Endothelial cell of umbilical vein (primary cell): ENCODE measurements around the gene CTSH. TPM values are rescaled to one million over a fixed set of nuclear protein-coding genes. Genes with fewer than 3 reads are reported as not detected.

Experiments
- BruUV-seq: library from RNA; stranded (reverse); fragments of 400-500 nt; replicated peaks from 2 replicates; lab custom pipeline; 2021; lab: Mats Ljungman, UMichigan
- CTCF ChIA-PET: fragments of 300-600, 350-600 bp; sonication (Branson Sonifier 250); formaldehyde crosslinking; loops from one replicate; lab custom pipeline; 2021; ENCODE audit warnings: antibody characterized with exemption, inconsistent platforms; lab: Charles Lee
- POLR2A ChIA-PET: fragments of 300-600, 350-600 bp; sonication (Branson Sonifier 250); formaldehyde crosslinking; loops from one replicate; lab custom pipeline; 2021; ENCODE audit warnings: antibody characterized with exemption, inconsistent platforms; lab: Charles Lee
- DNase-seq: peaks from one replicate; pipeline ENCODE4 v3.0.0-alpha.2; 2011; ENCODE audit warnings: low read depth, low spot score
- FAIRE-seq: peaks from 2 replicates; lab custom pipeline; 2011; peaks lifted over from hg19 to GRCh38; lab: Jason Lieb, UNC
- H2AFZ ChIP-seq: 2 replicates; pipeline ENCODE4 v1.6.0; 2012; ENCODE audit warnings: low read depth, low read length, control low read depth, inconsistent platforms
- H3K27ac ChIP-seq: 2 replicates; pipeline ENCODE4 v1.5.1; 2011; ENCODE audit warnings: low read depth, mild to moderate bottlenecking, control low read depth, low read length, moderate library complexity; ENCODE audit not compliant: insufficient read depth
- H3K27me3 ChIP-seq, 2 experiments: 2 replicates each; pipeline versions ENCODE4 v1.6.0 to v1.6.1; 2011; ENCODE audit warnings: low read length in 2 of 2, mixed read lengths in 1 of 2; ENCODE audit not compliant: control insufficient read depth in 2 of 2, insufficient read depth in 2 of 2
- H3K36me3 ChIP-seq, 2 experiments: 2 replicates in 1 of 2; 3 replicates in 1 of 2; pipeline ENCODE4 v1.5.1; 2011; ENCODE audit warnings: low read length in 2 of 2, mild to moderate bottlenecking in 1 of 2, moderate library complexity in 1 of 2; ENCODE audit not compliant: control insufficient read depth in 2 of 2, insufficient read depth in 2 of 2; ENCODE audit errors: extremely low read depth in 1 of 2
- H3K4me1 ChIP-seq: 3 replicates; pipeline ENCODE4 v1.5.1; 2011; ENCODE audit warnings: mild to moderate bottlenecking, low read length; ENCODE audit not compliant: control insufficient read depth, insufficient read depth; ENCODE audit errors: extremely low read depth
- H3K4me2 ChIP-seq: 2 replicates; pipeline ENCODE4 v1.6.1; 2011; ENCODE audit warnings: low read length, control low read depth, mixed read lengths; ENCODE audit not compliant: insufficient read depth
- H3K4me3 ChIP-seq, 3 experiments: fragments of 200-600 bp in 1 of 3; sonication (generic), shearing (Covaris generic) in 1 of 3; replicated peaks in 1 of 3; 2 replicates each; pipeline ENCODE4 v1.5.1; 2011 to 2016; ENCODE audit warnings: control low read depth in 3 of 3, low read length in 3 of 3, mild to moderate bottlenecking in 2 of 3, inconsistent platforms in 1 of 3, low read depth in 1 of 3, moderate library complexity in 1 of 3; ENCODE audit not compliant: insufficient read depth in 1 of 3
- H3K79me2 ChIP-seq: 2 replicates; pipeline ENCODE4 v1.6.0; 2012; ENCODE audit warnings: low read length, inconsistent platforms; ENCODE audit not compliant: control insufficient read depth, insufficient read depth
- H3K9ac ChIP-seq: replicated peaks from 2 replicates; pipeline ENCODE3; 2011; ENCODE audit warnings: low read length, control low read depth; ENCODE audit not compliant: insufficient read depth; ENCODE audit errors: extremely low read depth
- H3K9me1 ChIP-seq: replicated peaks from 3 replicates; pipeline ENCODE4 v1.6.0; 2011; ENCODE audit warnings: mild to moderate bottlenecking, low read length; ENCODE audit not compliant: control insufficient read depth, insufficient read depth; ENCODE audit errors: extremely low read depth
- H3K9me3 ChIP-seq: replicated peaks from 2 replicates; pipeline ENCODE4 v1.5.1; 2012; ENCODE audit warnings: low read length, inconsistent platforms; ENCODE audit not compliant: control insufficient read depth, insufficient read depth
- H4K20me1 ChIP-seq: replicated peaks from 2 replicates; pipeline ENCODE3; 2011; ENCODE audit warnings: mild to moderate bottlenecking, low read length; ENCODE audit not compliant: control insufficient read depth, insufficient read depth; ENCODE audit errors: extremely low read depth
- EZH2 ChIP-seq: IDR thresholded peaks from 2 replicates; pipeline ENCODE4 v1.6.1; 2012; ENCODE audit warnings: borderline replicate concordance, low read depth, mild to moderate bottlenecking, moderate library complexity, low read length, inconsistent platforms; ENCODE audit not compliant: severe bottlenecking
- POLR2A ChIP-seq: IDR thresholded peaks from 2 replicates; pipeline ENCODE4 v1.6.1; 2012; ENCODE audit warnings: low read depth, mild to moderate bottlenecking, control low read depth, low read length
- POLR2AphosphoS5 ChIP-seq: IDR thresholded peaks from 2 replicates; pipeline ENCODE4 v1.6.1; 2012; ENCODE audit warnings: low read depth, mild to moderate bottlenecking, control low read depth, low read length, moderate library complexity; ENCODE audit not compliant: insufficient read depth
- dilution Hi-C: fragments of 300-500 bp; cut with MboI; formaldehyde crosslinking; loops from one replicate; pipeline ENCODE4 v1.15.0; 2019; ENCODE audit warnings: low sequenced_read_pairs; ENCODE audit not compliant: extremely low pct_ligation_motif_present
- intact Hi-C: fragments of 100-400 bp; cut with micrococcal nuclease; formaldehyde crosslinking; loops from one replicate; pipeline ENCODE4 v1.10.0; 2022
- polyA plus RNA-seq, 4 experiments: library from polyadenylated mRNA; depleted of rRNA in 3 of 4; stranded (reverse) in 3 of 4; unstranded in 1 of 4; fragments of >200 nt; gene quantifications; 2 replicates each; pipeline versions ENCODE4 v1.2.1 to v1.2.3, GENCODE V29; 2011 to 2012; ENCODE audit warnings: missing spikeins in 1 of 4
- total RNA-seq: library from RNA; stranded (reverse); gene quantifications from 2 replicates; pipeline ENCODE4 v1.2.3, GENCODE V29; 2021
- TF ChIP-seq, protein P1 (sequence below), 2 donors: IDR thresholded peaks; 1 replicate in 1 of 2; 2 replicates in 1 of 2; pipeline ENCODE4 v1.5.1; 2011; ENCODE audit warnings: low read length in 2 of 2, mild to moderate bottlenecking in 2 of 2, moderate library complexity in 2 of 2, control low read depth in 1 of 2, inconsistent platforms in 1 of 2, low read depth in 1 of 2; ENCODE audit not compliant: insufficient read depth in 1 of 2; ENCODE audit errors: extremely low read depth in 1 of 2
- TF ChIP-seq, protein P2 (sequence below): IDR thresholded peaks from 2 replicates; pipeline ENCODE4 v1.6.1; 2011; ENCODE audit not compliant: insufficient read depth, insufficient read length

CTSH gene
- total and polyA plus RNA-seq, 2 donors (not counting 3 experiments of a cell fraction or from before 2014, with no cell fraction given) = 7.0 to 7.4 TPM

DNA sequence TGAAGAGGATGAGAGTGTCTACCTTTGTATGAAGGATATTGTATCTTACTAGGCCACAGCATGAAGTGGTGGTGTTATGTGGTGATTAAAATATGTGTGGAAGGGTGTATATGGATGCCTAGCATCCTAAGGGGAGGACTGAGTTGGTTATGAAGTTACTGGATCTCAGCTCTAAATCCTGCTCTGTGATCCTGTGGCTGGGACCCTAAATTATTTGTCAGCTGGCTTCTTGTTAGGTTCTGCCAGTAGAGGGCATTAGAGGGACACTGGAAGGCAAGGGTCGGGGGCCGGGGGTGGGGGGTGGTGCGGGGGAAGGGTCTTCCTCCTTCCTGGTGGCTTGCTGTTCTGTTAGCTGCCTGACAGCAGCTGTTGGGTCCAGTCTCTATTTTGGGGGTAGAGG lies 37.3 kb downstream of the CTSH start:
- Histone ChIP-seq H3K4me1 (no peaks in the 10 kb centered on the region), H3K4me3 (no peak overlapping the region), H2AFZ (no peak overlapping the region), H3K4me2 (no peak overlapping the region), H3K9ac (no peak overlapping the region), H4K20me1 (no peaks in the 10 kb centered on the region), H3K9me3 (no peaks in the 10 kb centered on the region), H3K79me2 (peaks cover 8% of the 10 kb centered on the region), H3K36me3 (peaks cover 25 to 44% of the 10 kb centered on the region in 2 experiments), H3K27me3 (no peaks in the 10 kb centered on the region), H3K9me1 (no peaks in the 10 kb centered on the region), H3K27ac (no peak overlapping the region)
- intact Hi-C loops = no loop called here
- ChIA-PET CTCF (interaction anchor here (0.6 to 7.4 kb wide), 13 partner anchors 14 to 1315 kb away, joined by 3 to 109 read pairs (median 4); partner anchors contain the start of gene MORF4L1), POLR2A (no interaction called here)
- DNase-seq (no peak), FAIRE-seq (no peak)
- BruUV-seq = no TSS peak
- dilution Hi-C loops = no loop called here
- TF ChIP-seq EZH2 (no peak), POLR2A (no peak), POLR2AphosphoS5 (no peak)
- TF ChIP-seq, protein P1, sequence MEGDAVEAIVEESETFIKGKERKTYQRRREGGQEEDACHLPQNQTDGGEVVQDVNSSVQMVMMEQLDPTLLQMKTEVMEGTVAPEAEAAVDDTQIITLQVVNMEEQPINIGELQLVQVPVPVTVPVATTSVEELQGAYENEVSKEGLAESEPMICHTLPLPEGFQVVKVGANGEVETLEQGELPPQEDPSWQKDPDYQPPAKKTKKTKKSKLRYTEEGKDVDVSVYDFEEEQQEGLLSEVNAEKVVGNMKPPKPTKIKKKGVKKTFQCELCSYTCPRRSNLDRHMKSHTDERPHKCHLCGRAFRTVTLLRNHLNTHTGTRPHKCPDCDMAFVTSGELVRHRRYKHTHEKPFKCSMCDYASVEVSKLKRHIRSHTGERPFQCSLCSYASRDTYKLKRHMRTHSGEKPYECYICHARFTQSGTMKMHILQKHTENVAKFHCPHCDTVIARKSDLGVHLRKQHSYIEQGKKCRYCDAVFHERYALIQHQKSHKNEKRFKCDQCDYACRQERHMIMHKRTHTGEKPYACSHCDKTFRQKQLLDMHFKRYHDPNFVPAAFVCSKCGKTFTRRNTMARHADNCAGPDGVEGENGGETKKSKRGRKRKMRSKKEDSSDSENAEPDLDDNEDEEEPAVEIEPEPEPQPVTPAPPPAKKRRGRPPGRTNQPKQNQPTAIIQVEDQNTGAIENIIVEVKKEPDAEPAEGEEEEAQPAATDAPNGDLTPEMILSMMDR (IDR thresholded peaks at IDR 0.05; ENCODE audit: extremely low read depth in 1 of 2, insufficient read depth in 1 of 2, low read depth in 1 of 2, low read length in 2 of 2) = peak in 1 of 2 donors; percentile 27
- TF ChIP-seq, protein P2, sequence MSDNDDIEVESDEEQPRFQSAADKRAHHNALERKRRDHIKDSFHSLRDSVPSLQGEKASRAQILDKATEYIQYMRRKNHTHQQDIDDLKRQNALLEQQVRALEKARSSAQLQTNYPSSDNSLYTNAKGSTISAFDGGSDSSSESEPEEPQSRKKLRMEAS = no peak

DNA sequence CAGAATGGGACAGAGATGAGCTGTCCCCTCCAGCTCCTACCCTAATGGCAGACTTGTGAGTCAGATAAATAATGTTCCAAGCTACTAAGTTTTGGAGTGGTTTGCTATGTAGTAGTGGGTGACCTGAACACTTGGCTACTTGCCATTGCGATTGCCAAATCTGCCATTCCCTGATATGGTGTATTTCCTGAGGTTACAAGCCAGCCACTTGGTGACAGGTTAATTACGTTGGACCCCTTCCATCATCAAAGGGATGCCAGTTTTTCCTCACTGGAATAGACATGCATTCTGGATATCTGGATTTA lies 38.6 kb downstream of the CTSH start:
- no peaks in the 10 kb centered on the region for H4K20me1 ChIP-seq
- H3K4me3 ChIP-seq = no peak overlapping the region
- no peak overlapping the region for H3K4me2 ChIP-seq
- no peak overlapping the region for H3K27ac ChIP-seq
- TF ChIP-seq, protein P2 = no peak
- TF ChIP-seq POLR2A (peak; percentile 36), POLR2AphosphoS5 (peak; percentile 39)
- H3K9ac ChIP-seq = no peak overlapping the region
- H3K9me3 ChIP-seq = no peaks in the 10 kb centered on the region
- BruUV-seq = no TSS peak
- no peak overlapping the region for H2AFZ ChIP-seq
- FAIRE-seq (peak; percentile 12), DNase-seq (peak; percentile 49)
- no peaks in the 10 kb centered on the region for H3K9me1 ChIP-seq
- no peaks in the 10 kb centered on the region for H3K4me1 ChIP-seq
- dilution Hi-C loops = no loop called here
- CTCF ChIA-PET = interaction anchor here (1.0 to 7.4 kb wide), 6 partner anchors 9 to 278 kb away, joined by 3 to 109 read pairs (median 34); no protein-coding TSS in a partner anchor
- peaks cover 24 to 44% of the 10 kb centered on the region in 2 experiments for H3K36me3 ChIP-seq
- peaks cover 7% of the 10 kb centered on the region for H3K79me2 ChIP-seq
- H3K27me3 ChIP-seq = no peaks in the 10 kb centered on the region
- intact Hi-C loops = no loop called here
- POLR2A ChIA-PET = no interaction called here
